HK-2 (cell line): Measurements from ENCODE around the gene RNU1-3.
"Not testable (repeated sequence)": the region's sequence is repeated elsewhere in the genome, so short reads cannot be mapped to it uniquely, and the experiment has no call there.

Source experiments
- DNase-seq: peaks from one replicate; pipeline ENCODE4 v3.0.0-alpha.2; 2018; ENCODE audit not compliant: unreplicated experiment

RNU1-3 gene

GRCh38 chr1:16693449-16694307 is 26.9 kb upstream of the RNU1-3 start:
- not testable (repeated sequence) for DNase-seq

GRCh38 chr1:16692717-16693448 is 26.1 kb upstream of the RNU1-3 start:
- DNase-seq = not testable (repeated sequence)

GRCh38 chr1:16692283-16692682 is 25.5 kb upstream of the RNU1-3 start:
- not testable (repeated sequence) for DNase-seq

GRCh38 chr1:16690971-16691682 is 24.4 kb upstream of the RNU1-3 start:
- not testable (repeated sequence) for DNase-seq

- DNase-seq = not testable (repeated sequence)
Measured at GRCh38 chr1:16687132-16687800, 20.5 kb upstream of the RNU1-3 start.

DNA sequence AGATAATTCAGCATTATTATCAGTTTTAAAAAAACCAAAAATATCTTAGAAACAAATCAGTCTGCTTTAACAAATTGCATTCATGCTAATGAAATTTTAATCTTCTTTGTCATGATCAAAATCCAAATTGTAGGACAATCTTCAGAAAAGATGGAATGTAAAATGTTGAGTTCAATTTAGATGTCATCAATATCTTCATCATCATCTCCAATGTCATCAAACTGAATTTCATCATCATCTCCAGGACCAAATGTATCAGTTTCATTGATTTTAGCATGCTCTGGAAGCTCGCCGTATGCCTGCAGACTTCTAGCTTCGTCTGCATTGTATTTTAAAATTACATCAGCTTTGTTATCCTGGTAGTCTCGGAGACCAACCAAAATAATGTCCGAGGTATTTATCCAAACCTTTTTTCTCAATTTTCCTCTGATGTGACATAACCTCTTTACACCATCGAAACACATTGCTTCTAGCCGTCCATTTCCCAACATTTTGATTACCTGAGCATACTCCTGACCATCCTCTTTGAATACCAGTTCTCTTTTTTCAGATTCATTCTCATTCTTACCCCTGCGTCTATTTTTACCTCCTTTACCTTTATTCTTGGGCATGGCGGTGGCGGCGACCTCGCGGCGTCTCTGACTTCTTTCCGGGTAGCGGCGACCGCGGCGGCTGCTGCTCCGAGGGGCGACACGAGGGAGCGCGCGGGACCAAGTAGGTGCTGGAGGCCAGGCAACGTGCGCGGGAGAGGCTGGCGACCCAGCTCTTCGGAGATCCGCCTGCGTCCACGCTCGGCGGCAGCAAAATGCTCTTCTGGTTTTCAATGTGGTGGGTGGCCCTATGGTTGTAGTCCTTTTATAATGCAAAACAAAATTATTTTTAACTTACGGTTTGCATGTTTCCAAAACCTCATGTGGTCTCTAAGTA is 19.0 kb upstream of the RNU1-3 start:
- not testable (repeated sequence) for DNase-seq

DNA sequence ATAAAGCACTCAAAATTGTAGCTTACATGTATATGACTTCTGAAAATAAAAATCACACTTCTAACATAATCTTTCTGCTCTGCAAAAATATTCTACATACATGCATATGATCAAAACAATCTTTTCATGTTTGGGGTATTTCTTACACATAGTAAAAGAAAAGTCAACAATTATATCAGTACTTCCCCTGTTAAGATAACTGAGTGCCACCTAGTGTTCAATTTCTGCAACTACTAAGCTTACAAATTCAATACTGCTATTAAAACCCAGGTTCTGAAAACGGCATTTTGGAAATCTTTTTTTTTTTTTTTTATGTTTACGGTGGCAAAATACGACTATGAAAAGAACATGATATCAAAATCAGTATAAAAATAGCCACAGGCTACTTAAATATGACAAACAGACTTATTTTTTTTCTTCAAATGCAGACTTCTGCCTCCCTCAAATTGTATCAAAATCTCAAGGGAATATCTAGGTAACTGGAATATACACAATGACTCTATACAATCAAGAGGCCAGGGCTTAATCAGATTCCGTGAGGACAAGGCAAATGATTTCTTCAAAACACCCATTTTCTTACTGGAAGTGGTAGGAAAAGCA is 18.1 kb upstream of the RNU1-3 start:
- not testable (repeated sequence) for DNase-seq

GRCh38 chr1:16684152-16684551 is 17.4 kb upstream of the RNU1-3 start:
- DNase-seq = not testable (repeated sequence)

GRCh38 chr1:16682803-16683202 is 16.1 kb upstream of the RNU1-3 start:
- not testable (repeated sequence) for DNase-seq

- not testable (repeated sequence) for DNase-seq
Measured at GRCh38 chr1:16680366-16680765, 13.6 kb upstream of the RNU1-3 start.

GRCh38 chr1:16677552-16678431 is 11.0 kb upstream of the RNU1-3 start:
- peak; percentile 75 for DNase-seq

DNA sequence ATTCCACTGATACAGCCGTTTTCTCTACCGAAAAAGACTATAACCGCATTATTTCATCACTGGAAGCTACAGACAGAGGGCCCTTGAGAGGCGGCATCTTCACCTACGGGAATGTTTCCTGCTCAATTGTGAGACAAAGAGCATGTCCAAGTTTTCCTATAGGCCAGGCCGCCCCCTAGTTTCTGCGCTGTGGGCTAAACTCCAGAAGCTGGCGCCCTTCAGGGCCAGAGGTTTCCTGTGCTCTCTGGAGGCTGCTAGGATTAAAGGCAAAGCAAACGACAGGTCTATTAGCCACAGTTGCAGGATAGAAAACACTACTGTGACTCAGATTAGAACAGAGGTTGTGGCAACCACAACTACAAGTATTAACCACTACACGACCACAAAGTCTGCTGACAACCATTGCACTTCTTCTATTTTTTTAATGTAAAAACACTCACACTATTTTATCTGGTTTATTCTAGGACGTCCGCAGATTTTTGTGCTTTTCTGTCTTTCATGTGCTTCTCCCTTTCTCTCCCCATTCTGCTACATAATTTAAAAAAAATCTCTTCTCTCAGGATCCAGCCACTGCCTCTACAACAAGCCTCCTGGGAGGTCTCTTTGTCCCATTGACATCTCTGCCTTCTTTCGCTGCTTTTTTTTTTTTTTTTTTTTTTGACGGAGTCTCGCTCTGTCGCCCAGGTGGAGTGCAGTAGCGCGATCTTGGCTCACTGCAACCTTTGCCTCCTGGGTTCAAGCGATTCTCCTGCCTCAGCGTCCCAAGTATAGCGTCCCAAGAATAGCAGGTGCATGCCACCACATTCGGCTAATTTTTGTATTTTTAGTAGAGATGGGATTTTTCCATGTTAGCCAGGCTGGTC is 10.1 kb upstream of the RNU1-3 start:
- DNase-seq = not testable (repeated sequence)

DNA sequence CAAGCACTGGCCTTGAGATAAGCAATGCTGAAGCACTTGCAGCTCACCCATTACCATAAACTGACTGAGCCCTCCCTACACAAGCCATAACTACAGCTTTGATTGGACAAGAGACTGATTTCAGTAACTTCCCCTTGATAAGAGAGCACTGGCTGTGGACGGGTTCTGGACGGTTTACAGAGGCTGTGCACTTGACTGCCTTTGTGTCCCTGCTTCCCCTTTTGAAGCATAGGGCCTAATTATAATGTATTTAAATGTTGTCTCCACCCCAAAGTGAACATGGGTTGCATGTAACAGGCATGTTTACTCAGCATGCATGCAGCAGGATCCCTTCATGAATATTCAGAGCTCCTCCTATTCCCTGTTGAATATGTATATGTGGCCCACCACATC is 8.4 kb upstream of the RNU1-3 start:
- DNase-seq = not testable (repeated sequence)

DNA sequence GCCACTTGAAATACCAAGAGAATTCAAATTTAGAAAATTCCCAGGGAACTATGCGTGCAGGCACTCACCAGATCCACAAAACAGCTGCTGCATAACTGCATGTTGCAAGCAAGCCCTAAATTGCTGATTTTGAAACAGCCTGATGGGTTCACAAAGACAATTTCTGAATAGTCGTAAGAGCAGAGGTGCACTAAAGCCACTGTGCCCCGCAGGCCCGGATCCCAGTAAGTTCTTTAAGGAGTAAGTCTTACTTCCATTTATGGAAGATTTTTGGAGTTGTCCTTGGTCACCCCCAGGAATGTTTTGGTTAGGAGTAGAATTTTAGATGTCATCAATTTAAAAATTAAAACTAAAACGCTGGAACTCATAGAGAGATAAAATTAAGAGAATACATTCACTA is 7.2 kb upstream of the RNU1-3 start:
- DNase-seq = not testable (repeated sequence)

GRCh38 chr1:16665836-16666235 is 912 bp downstream of the RNU1-3 start:
- not testable (repeated sequence) for DNase-seq

GRCh38 chr1:16658234-16658633 is 8.5 kb downstream of the RNU1-3 start:
- not testable (repeated sequence) for DNase-seq

DNA sequence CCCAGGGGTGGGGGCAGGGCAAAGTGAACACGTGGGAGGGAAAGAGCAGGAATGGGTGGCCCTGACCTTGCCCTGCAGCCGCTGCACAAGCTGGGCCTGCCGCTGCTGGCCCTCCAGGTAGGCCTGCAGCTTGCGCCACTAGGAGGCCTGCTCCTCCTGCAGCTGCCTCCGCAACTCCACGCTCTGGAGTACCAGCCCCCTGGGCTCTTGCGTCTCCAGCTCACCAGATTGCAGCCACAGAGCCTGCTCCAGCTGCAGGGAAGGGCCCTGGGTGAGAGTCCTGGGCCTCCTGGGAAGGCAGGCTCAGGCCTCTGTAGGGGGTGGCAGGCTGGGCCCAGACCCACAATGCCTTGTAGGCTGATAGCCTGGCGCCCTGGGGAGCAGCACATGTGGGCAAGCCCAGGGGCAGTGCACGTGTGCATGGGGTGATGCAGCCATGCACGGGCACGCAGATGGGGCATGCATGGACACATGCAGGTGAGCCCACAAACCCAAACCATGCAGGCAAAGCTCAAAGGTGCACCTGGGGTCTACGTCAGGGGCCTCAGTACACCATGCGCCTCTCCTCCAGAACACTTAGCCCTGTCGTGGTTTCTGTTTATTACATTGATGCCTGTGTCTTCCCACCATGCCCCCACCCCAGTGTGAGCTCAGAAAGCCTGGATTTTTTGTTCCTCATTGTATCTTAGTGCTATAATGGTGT is 9.6 kb downstream of the RNU1-3 start:
- not testable (repeated sequence) for DNase-seq
